ENCODE measurements around the gene ITK. TPM values are rescaled to one million over a fixed set of nuclear protein-coding genes. Genes with fewer than 3 reads are reported as not detected.

Gene ITK
- total RNA-seq, 1 donor from 2014 or later: 0.36 TPM

- DNase-seq: no peak
- no peaks in the 10 kb centered on the region for H3K27me3 ChIP-seq (ENCODE audit: low read depth)
- H3K36me3 ChIP-seq: no peaks in the 10 kb centered on the region
- no peak overlapping the region for H3K4me3 ChIP-seq
- no peaks in the 10 kb centered on the region for H3K9me3 ChIP-seq (replicated peaks)
- TF ChIP-seq, protein P1, sequence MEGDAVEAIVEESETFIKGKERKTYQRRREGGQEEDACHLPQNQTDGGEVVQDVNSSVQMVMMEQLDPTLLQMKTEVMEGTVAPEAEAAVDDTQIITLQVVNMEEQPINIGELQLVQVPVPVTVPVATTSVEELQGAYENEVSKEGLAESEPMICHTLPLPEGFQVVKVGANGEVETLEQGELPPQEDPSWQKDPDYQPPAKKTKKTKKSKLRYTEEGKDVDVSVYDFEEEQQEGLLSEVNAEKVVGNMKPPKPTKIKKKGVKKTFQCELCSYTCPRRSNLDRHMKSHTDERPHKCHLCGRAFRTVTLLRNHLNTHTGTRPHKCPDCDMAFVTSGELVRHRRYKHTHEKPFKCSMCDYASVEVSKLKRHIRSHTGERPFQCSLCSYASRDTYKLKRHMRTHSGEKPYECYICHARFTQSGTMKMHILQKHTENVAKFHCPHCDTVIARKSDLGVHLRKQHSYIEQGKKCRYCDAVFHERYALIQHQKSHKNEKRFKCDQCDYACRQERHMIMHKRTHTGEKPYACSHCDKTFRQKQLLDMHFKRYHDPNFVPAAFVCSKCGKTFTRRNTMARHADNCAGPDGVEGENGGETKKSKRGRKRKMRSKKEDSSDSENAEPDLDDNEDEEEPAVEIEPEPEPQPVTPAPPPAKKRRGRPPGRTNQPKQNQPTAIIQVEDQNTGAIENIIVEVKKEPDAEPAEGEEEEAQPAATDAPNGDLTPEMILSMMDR (IDR thresholded peaks at IDR 0.05; ENCODE audit: borderline replicate concordance): no peak
- no peaks in the 10 kb centered on the region for H3K4me1 ChIP-seq
- no peak overlapping the region for H3K27ac ChIP-seq (replicated peaks)
- intact Hi-C loops (cut with micrococcal nuclease): no loop called here
Measured at GRCh38 chr5:157245886-157246285, 65.2 kb downstream of the ITK start.

- no peaks in the 10 kb centered on the region for H3K4me1 ChIP-seq
- no peaks in the 10 kb centered on the region for H3K27me3 ChIP-seq (ENCODE audit: low read depth)
- no peaks in the 10 kb centered on the region for H3K9me3 ChIP-seq (replicated peaks)
- TF ChIP-seq, protein P1 (IDR thresholded peaks at IDR 0.05; ENCODE audit: borderline replicate concordance): no peak
- no peak for DNase-seq
- intact Hi-C loops (cut with micrococcal nuclease): no loop called here
- no peak overlapping the region for H3K4me3 ChIP-seq
- H3K36me3 ChIP-seq: no peaks in the 10 kb centered on the region
- H3K27ac ChIP-seq (replicated peaks): no peak overlapping the region
Measured at GRCh38 chr5:157247267-157247666, 66.6 kb downstream of the ITK start.

GRCh38 chr5:157248821-157249470 lies 68.3 kb downstream of the ITK start:
- TF ChIP-seq, protein P1 (IDR thresholded peaks at IDR 0.05; ENCODE audit: borderline replicate concordance): no peak
- H3K4me3 ChIP-seq: no peak overlapping the region
- no peaks in the 10 kb centered on the region for H3K4me1 ChIP-seq
- no peaks in the 10 kb centered on the region for H3K9me3 ChIP-seq (replicated peaks)
- no peaks in the 10 kb centered on the region for H3K27me3 ChIP-seq (ENCODE audit: low read depth)
- H3K36me3 ChIP-seq: no peaks in the 10 kb centered on the region
- intact Hi-C loops (cut with micrococcal nuclease): no loop called here
- no peak for DNase-seq
- no peak overlapping the region for H3K27ac ChIP-seq (replicated peaks)

GRCh38 chr5:157252711-157253465 lies 72.2 kb downstream of the ITK start:
- H3K9me3 ChIP-seq (replicated peaks): no peaks in the 10 kb centered on the region
- TF ChIP-seq, protein P1 (IDR thresholded peaks at IDR 0.05; ENCODE audit: borderline replicate concordance): no peak
- DNase-seq: no peak
- H3K27me3 ChIP-seq (ENCODE audit: low read depth): peaks cover 4% of the 10 kb centered on the region
- H3K4me1 ChIP-seq: no peaks in the 10 kb centered on the region
- H3K36me3 ChIP-seq: no peaks in the 10 kb centered on the region
- intact Hi-C loops (cut with micrococcal nuclease): loop anchor here (5.0 kb wide), 1 partner anchor 54 kb away; no protein-coding TSS in a partner anchor
- no peak overlapping the region for H3K27ac ChIP-seq (replicated peaks)
- no peak overlapping the region for H3K4me3 ChIP-seq

GRCh38 chr5:157253547-157253946 lies 72.9 kb downstream of the ITK start:
- intact Hi-C loops (cut with micrococcal nuclease): loop anchor here (5.0 kb wide), 1 partner anchor 54 kb away; no protein-coding TSS in a partner anchor
- no peak for DNase-seq
- Histone ChIP-seq H3K27me3 (ENCODE audit: low read depth) (peaks cover 4% of the 10 kb centered on the region), H3K9me3 (replicated peaks) (no peaks in the 10 kb centered on the region), H3K4me1 (no peaks in the 10 kb centered on the region), H3K27ac (replicated peaks) (no peak overlapping the region), H3K36me3 (no peaks in the 10 kb centered on the region), H3K4me3 (no peak overlapping the region)
- TF ChIP-seq, protein P1 (IDR thresholded peaks at IDR 0.05; ENCODE audit: borderline replicate concordance): peak; percentile 86

All from left ventricle myocardium inferior (tissue), 1 donor.